ENCODE measurements around the gene KIF2B. TPM values are rescaled to one million over a fixed set of nuclear protein-coding genes. Genes with fewer than 3 reads are reported as not detected.
A peak's percentile ranks its signal among the peaks of the same experiment; 100 is the strongest.
"Not testable (repeated sequence)": the region's sequence is repeated elsewhere in the genome, so short reads cannot be mapped to it uniquely, and the experiment has no call there.

KIF2B gene
- total and polyA plus RNA-seq, 2 experiments from 2014 or later = not detected

- H3F3A ChIP-seq (ENCODE audit: insufficient read depth) = no peaks in the 10 kb centered on the region
- DNase-seq = no peak
- H3K9me3 ChIP-seq (ENCODE audit: low read depth) = no peaks in the 10 kb centered on the region
- no peak overlapping the region for H2AFZ ChIP-seq
- no peak overlapping the region for H3K4me2 ChIP-seq (ENCODE audit: unreplicated experiment)
- no peak overlapping the region for H3K27ac ChIP-seq
- H3K27me3 ChIP-seq (replicated peaks; ENCODE audit: insufficient read depth) = no peaks in the 10 kb centered on the region
- in situ Hi-C loops (cut with MboI) = no loop called here
- 61 to 62% methylated on average over 31 to 32 of the region's 32 CpGs for WGBS, 2 experiments (ENCODE audit: low coverage in 1 of 2, low lambda C conversion rate in 2 of 2, missing lambda C conversion rate in 2 of 2)
- no peaks in the 10 kb centered on the region for H3K79me2 ChIP-seq (ENCODE audit: insufficient read depth)
- H3K36me3 ChIP-seq (ENCODE audit: low read depth) = no peaks in the 10 kb centered on the region
- H3K9ac ChIP-seq = no peak overlapping the region
- no peak for TF ChIP-seq EZH2phosphoT487 (IDR thresholded peaks at IDR 0.05; ENCODE audit: insufficient read depth, low read depth)
- no peak for TF ChIP-seq EZH2 (IDR thresholded peaks at IDR 0.05; ENCODE audit: insufficient read depth, poor library complexity, severe bottlenecking)
- no peak overlapping the region for H3K4me3 ChIP-seq
- no peaks in the 10 kb centered on the region for H3K4me1 ChIP-seq (ENCODE audit: insufficient read depth)
- no peaks in the 10 kb centered on the region for H3K9me2 ChIP-seq (ENCODE audit: insufficient read depth)
- H4K20me1 ChIP-seq (ENCODE audit: insufficient read depth) = no peaks in the 10 kb centered on the region
Measured at GRCh38 chr17:53823341-53824050, 769 bp downstream of the KIF2B start.

GRCh38 chr17:53834771-53835170 lies 12.0 kb downstream of the KIF2B start:
- H3F3A ChIP-seq (ENCODE audit: insufficient read depth); H3K27me3 ChIP-seq (replicated peaks; ENCODE audit: insufficient read depth); H3K9ac ChIP-seq; H3K27ac ChIP-seq; in situ Hi-C loops (cut with MboI); H3K9me2 ChIP-seq (ENCODE audit: insufficient read depth); H3K36me3 ChIP-seq (ENCODE audit: low read depth); H3K4me3 ChIP-seq; H3K4me2 ChIP-seq (ENCODE audit: unreplicated experiment); H3K9me3 ChIP-seq (ENCODE audit: low read depth); H3K79me2 ChIP-seq (ENCODE audit: insufficient read depth); H4K20me1 ChIP-seq (ENCODE audit: insufficient read depth); DNase-seq; H3K4me1 ChIP-seq (ENCODE audit: insufficient read depth); H2AFZ ChIP-seq: not testable (repeated sequence)
- 38% methylated on average over 8 of the region's 8 CpGs for WGBS, 2 experiments (ENCODE audit: low coverage in 1 of 2, low lambda C conversion rate in 2 of 2, missing lambda C conversion rate in 2 of 2)

- no peaks in the 10 kb centered on the region for H3K36me3 ChIP-seq (ENCODE audit: low read depth)
- H2AFZ ChIP-seq = no peak overlapping the region
- no peaks in the 10 kb centered on the region for H3K27me3 ChIP-seq (replicated peaks; ENCODE audit: insufficient read depth)
- H4K20me1 ChIP-seq (ENCODE audit: insufficient read depth) = no peaks in the 10 kb centered on the region
- no peak overlapping the region for H3K9ac ChIP-seq
- H3K79me2 ChIP-seq (ENCODE audit: insufficient read depth) = no peaks in the 10 kb centered on the region
- no peaks in the 10 kb centered on the region for H3K9me2 ChIP-seq (ENCODE audit: insufficient read depth)
- H3K4me3 ChIP-seq = no peak overlapping the region
- no peak overlapping the region for H3K27ac ChIP-seq
- DNase-seq = peak; percentile 3
- TF ChIP-seq EZH2 (IDR thresholded peaks at IDR 0.05; ENCODE audit: insufficient read depth, poor library complexity, severe bottlenecking) (no peak), EZH2phosphoT487 (IDR thresholded peaks at IDR 0.05; ENCODE audit: insufficient read depth, low read depth) (no peak)
- no peaks in the 10 kb centered on the region for H3K9me3 ChIP-seq (ENCODE audit: low read depth)
- in situ Hi-C loops (cut with MboI) = no loop called here
- no peaks in the 10 kb centered on the region for H3F3A ChIP-seq (ENCODE audit: insufficient read depth)
- H3K4me1 ChIP-seq (ENCODE audit: insufficient read depth) = no peaks in the 10 kb centered on the region
- no peak overlapping the region for H3K4me2 ChIP-seq (ENCODE audit: unreplicated experiment)
Measured at GRCh38 chr17:53837131-53837530, 14.4 kb downstream of the KIF2B start.

GRCh38 chr17:53844491-53845107 lies 21.9 kb downstream of the KIF2B start:
- no peaks in the 10 kb centered on the region for H3K27me3 ChIP-seq (replicated peaks; ENCODE audit: insufficient read depth)
- in situ Hi-C loops (cut with MboI) = no loop called here
- no peak for TF ChIP-seq EZH2phosphoT487 (IDR thresholded peaks at IDR 0.05; ENCODE audit: insufficient read depth, low read depth)
- TF ChIP-seq EZH2 (IDR thresholded peaks at IDR 0.05; ENCODE audit: insufficient read depth, poor library complexity, severe bottlenecking) = no peak
- H3K79me2 ChIP-seq (ENCODE audit: insufficient read depth) = no peaks in the 10 kb centered on the region
- H3K36me3 ChIP-seq (ENCODE audit: low read depth) = no peaks in the 10 kb centered on the region
- 16 to 19% methylated on average over 5 of the region's 5 CpGs for WGBS, 2 experiments (ENCODE audit: low coverage in 1 of 2, low lambda C conversion rate in 2 of 2, missing lambda C conversion rate in 2 of 2)
- no peak for DNase-seq
- peaks cover 5% of the 10 kb centered on the region for H3K9me3 ChIP-seq (ENCODE audit: low read depth)
- H3K9me2 ChIP-seq (ENCODE audit: insufficient read depth) = no peaks in the 10 kb centered on the region
- H3K4me1 ChIP-seq (ENCODE audit: insufficient read depth) = no peaks in the 10 kb centered on the region
- H3K27ac ChIP-seq = no peak overlapping the region
- H4K20me1 ChIP-seq (ENCODE audit: insufficient read depth) = no peaks in the 10 kb centered on the region
- no peak overlapping the region for H2AFZ ChIP-seq
- H3K9ac ChIP-seq = no peak overlapping the region
- no peak overlapping the region for H3K4me2 ChIP-seq (ENCODE audit: unreplicated experiment)
- H3K4me3 ChIP-seq = no peak overlapping the region
- no peaks in the 10 kb centered on the region for H3F3A ChIP-seq (ENCODE audit: insufficient read depth)

- H4K20me1 ChIP-seq (ENCODE audit: insufficient read depth); H3K36me3 ChIP-seq (ENCODE audit: low read depth); H3K27me3 ChIP-seq (replicated peaks; ENCODE audit: insufficient read depth); H2AFZ ChIP-seq; H3K4me2 ChIP-seq (ENCODE audit: unreplicated experiment); H3K79me2 ChIP-seq (ENCODE audit: insufficient read depth); H3F3A ChIP-seq (ENCODE audit: insufficient read depth); H3K4me1 ChIP-seq (ENCODE audit: insufficient read depth); H3K27ac ChIP-seq; H3K4me3 ChIP-seq; DNase-seq; H3K9me3 ChIP-seq (ENCODE audit: low read depth); H3K9ac ChIP-seq; H3K9me2 ChIP-seq (ENCODE audit: insufficient read depth); in situ Hi-C loops (cut with MboI): not testable (repeated sequence)
- WGBS, 2 experiments (ENCODE audit: low coverage in 1 of 2, low lambda C conversion rate in 2 of 2, missing lambda C conversion rate in 2 of 2) = 49 to 50% methylated on average over 5 of the region's 5 CpGs
Measured at GRCh38 chr17:53871128-53871527, 48.4 kb downstream of the KIF2B start.
